GM12878 (cell line): Measurements from ENCODE around the gene KLF3. TPM values are rescaled to one million over a fixed set of nuclear protein-coding genes. Genes with fewer than 3 reads are reported as not detected.

Experiments used
- ATAC-seq: fragments of 200-7000 bp; cut with Tn5 transposase; 3 replicates; pipeline ENCODE4 v1.9.1; 2020; ENCODE audit warnings: mild to moderate bottlenecking, moderate library complexity
- BruUV-seq: library from RNA; stranded (reverse); fragments of 400-500 nt; replicated peaks from 2 replicates; lab custom pipeline; 2021; lab: Mats Ljungman, UMichigan
- CTCF ChIA-PET: fragments of 300-600 bp; sonication (Branson Sonifier 250); formaldehyde crosslinking; extraction: SDS; loops from one replicate; lab custom pipeline; 2021; ENCODE audit warnings: inconsistent platforms; lab: Yijun Ruan, JAX
- POLR2A ChIA-PET: fragments of 350-600 bp; formaldehyde crosslinking; extraction: SDS; loops from one replicate; lab custom pipeline; 2021; ENCODE audit warnings: inconsistent platforms; lab: Charles Lee
- RAD21 ChIA-PET: fragments of 300-600 bp; sonication (Branson Sonifier 250); formaldehyde crosslinking; loops from one replicate; lab custom pipeline; 2023; ENCODE audit warnings: antibody characterized with exemption; ENCODE audit not compliant: unreplicated experiment; lab: Charles Lee
- SMC1A ChIA-PET: fragments of 300-600 bp; sonication (Branson Sonifier 250); formaldehyde crosslinking; loops from one replicate; lab custom pipeline; 2023; ENCODE audit not compliant: unreplicated experiment, uncharacterized antibody; lab: Charles Lee
- DNase-seq: peaks from one replicate; pipeline ENCODE4 v3.0.0-alpha.2; 2011; ENCODE audit warnings: low read depth, low spot score
- FAIRE-seq: peaks from 3 replicates; lab custom pipeline; 2011; peaks lifted over from hg19 to GRCh38; lab: Jason Lieb, UNC
- H2AFZ ChIP-seq: 2 replicates; pipeline ENCODE4 v1.6.0; 2011; ENCODE audit warnings: low read depth, low read length, control low read depth; ENCODE audit not compliant: control insufficient read depth
- H3K27ac ChIP-seq: 2 replicates; pipeline ENCODE4 v1.5.1; 2011; ENCODE audit warnings: control low read depth; ENCODE audit not compliant: control insufficient read depth, insufficient read depth
- H3K27me3 ChIP-seq, 2 experiments: replicated peaks in 1 of 2; 2 replicates each; pipeline versions ENCODE4 v1.6.0 to v1.6.1; 2011; ENCODE audit warnings: low read length in 1 of 2; ENCODE audit not compliant: control insufficient read depth in 2 of 2, insufficient read depth in 2 of 2
- H3K36me3 ChIP-seq, 2 experiments: 2 replicates each; pipeline ENCODE4 v1.5.1; 2011; ENCODE audit warnings: low read length in 1 of 2; ENCODE audit not compliant: control insufficient read depth in 2 of 2, insufficient read depth in 2 of 2
- H3K4me1 ChIP-seq: 2 replicates; pipeline ENCODE4 v1.6.1; 2011; ENCODE audit warnings: mild to moderate bottlenecking, low read length, moderate library complexity, mixed read lengths; ENCODE audit not compliant: control insufficient read depth, insufficient read depth
- H3K4me2 ChIP-seq: 2 replicates; pipeline ENCODE4 v1.6.0; 2011; ENCODE audit warnings: control low read depth; ENCODE audit not compliant: control insufficient read depth, insufficient read depth
- H3K4me3 ChIP-seq: fragments of 200-600 bp; sonication (generic); 2 replicates; pipeline ENCODE4 v1.5.1; 2016
- H3K79me2 ChIP-seq: 2 replicates; pipeline ENCODE4 v1.6.0; 2011; ENCODE audit warnings: low read length; ENCODE audit not compliant: control insufficient read depth, insufficient read depth
- H3K9ac ChIP-seq: 2 replicates; pipeline ENCODE4 v1.8.0; 2011; ENCODE audit warnings: low read length, control low read depth, mixed read lengths; ENCODE audit not compliant: control insufficient read depth, insufficient read depth
- H3K9me3 ChIP-seq: replicated peaks from 3 replicates; pipeline ENCODE4 v1.5.1; 2011; ENCODE audit warnings: mild to moderate bottlenecking, low read length; ENCODE audit not compliant: control insufficient read depth, insufficient read depth
- H4K20me1 ChIP-seq: 2 replicates; pipeline ENCODE4 v1.6.0; 2011; ENCODE audit not compliant: control insufficient read depth, insufficient read depth
- CEBPB ChIP-seq, 2 experiments: fragments of 150-350 bp in 1 of 2; IDR thresholded peaks; 2 replicates each; pipeline ENCODE4 v1.6.1; 2012 to 2014; ENCODE audit warnings: low read depth in 2 of 2, low read length in 2 of 2, borderline replicate concordance in 1 of 2, inconsistent platforms in 1 of 2
- EED ChIP-seq: sonication (generic); IDR thresholded peaks from 2 replicates; pipeline ENCODE4 v1.6.1; 2016; ENCODE audit warnings: antibody characterized with exemption, low read depth
- EZH2 ChIP-seq: IDR thresholded peaks from 2 replicates; pipeline ENCODE4 v1.6.1; 2012; ENCODE audit warnings: low read depth, mild to moderate bottlenecking, control low read depth, inconsistent platforms, low read length, borderline replicate concordance; ENCODE audit not compliant: control insufficient read depth
- GABPA ChIP-seq: IDR thresholded peaks from 2 replicates; pipeline ENCODE4 v1.6.1; 2014; ENCODE audit warnings: antibody characterized with exemption, low read depth, mild to moderate bottlenecking, inconsistent platforms
- IKZF1 ChIP-seq: fragments of 450-650 bp; conservative IDR thresholded peaks from 2 replicates; pipeline ENCODE4 v1.6.1; 2017; ENCODE audit warnings: antibody characterized with exemption, mild to moderate bottlenecking
- LARP7 ChIP-seq: fragments of 450-650 bp; IDR thresholded peaks from 2 replicates; pipeline ENCODE4 v1.6.1; 2017; ENCODE audit warnings: mild to moderate bottlenecking
- MYB ChIP-seq: fragments of 150-350 bp; IDR thresholded peaks from 2 replicates; pipeline ENCODE4 v1.6.1; 2014; ENCODE audit warnings: mild to moderate bottlenecking, low read depth, low read length, borderline replicate concordance
- RAD21 ChIP-seq: IDR thresholded peaks from 2 replicates; pipeline ENCODE4 v1.6.1; 2011; ENCODE audit warnings: mild to moderate bottlenecking, low read depth, low read length, moderate library complexity; ENCODE audit not compliant: insufficient read depth
- RB1 ChIP-seq: fragments of 450-650 bp; formaldehyde crosslinking; IDR thresholded peaks from 2 replicates; pipeline ENCODE4 v1.6.1; 2017; ENCODE audit warnings: mild to moderate bottlenecking, borderline replicate concordance
- RBBP5 ChIP-seq: fragments of 200-600 bp; sonication (generic); conservative IDR thresholded peaks from 2 replicates; pipeline ENCODE4 v1.6.1; 2016
- SRF ChIP-seq, 2 experiments: IDR thresholded peaks; 2 replicates each; pipeline ENCODE4 v1.6.1; 2011; ENCODE audit warnings: low read depth in 2 of 2, low read length in 2 of 2, mild to moderate bottlenecking in 1 of 2, moderate library complexity in 1 of 2
- TAF1 ChIP-seq: IDR thresholded peaks from 2 replicates; pipeline ENCODE4 v1.6.1; 2011; ENCODE audit warnings: mild to moderate bottlenecking, low read depth, low read length, borderline replicate concordance
- TBL1XR1 ChIP-seq: IDR thresholded peaks from 2 replicates; pipeline ENCODE4 v1.6.1; 2012; ENCODE audit warnings: low read depth, low read length, improper control_type of control experiment
- ZBTB4 ChIP-seq: fragments of 450-650 bp; formaldehyde crosslinking; IDR thresholded peaks from 2 replicates; pipeline ENCODE4 v1.4.0; 2022; ENCODE audit warnings: mild to moderate bottlenecking, moderate library complexity
- WGBS: methylation state at CpG from one replicate; pipeline ENCODE4 v1.1.6; 2016; ENCODE audit warnings: low lambda C conversion rate; ENCODE audit not compliant: insufficient replicate concordance, insufficient coverage; ENCODE audit errors: missing lambda C conversion rate; 5-methylcytosine and 5-hydroxymethylcytosine counted together
- in situ Hi-C: fragments of 300-500 bp; cut with MboI; formaldehyde crosslinking; loops from 9 replicates; pipeline ENCODE4 v1.14.3; 2018; ENCODE audit warnings: mixed read lengths
- intact Hi-C: fragments of 100-400 bp; cut with micrococcal nuclease; formaldehyde crosslinking; loops from one replicate; pipeline ENCODE4 v1.14.2; 2022; ENCODE audit not compliant: unreplicated experiment
- polyA plus RNA-seq, 11 experiments: library from polyadenylated mRNA; depleted of rRNA in 4 of 11; unstranded in 6 of 11; stranded (reverse) in 5 of 11; fragments of >200 nt; fragmentation: Nextera tagmentation in 4 of 11; fragmentation: Illumina TruSeq in 1 of 11; extraction: Ambion mirVana in 4 of 11; extraction: Trizol in 1 of 11; gene quantifications; 1 replicate in 1 of 11; 2 replicates in 10 of 11; pipeline versions ENCODE4 v1.2.1 to v1.2.3, GENCODE V29; 2011 to 2016; ENCODE audit warnings: inconsistent platforms in 2 of 11, missing spikeins in 2 of 11, low read depth in 1 of 11
- total RNA-seq, 4 experiments: library from RNA; depleted of rRNA in 3 of 4; stranded (reverse); fragments of >200 nt in 3 of 4; fragmentation: Illumina TruSeq in 1 of 4; extraction: Trizol in 1 of 4; gene quantifications; 2 replicates each; pipeline versions ENCODE4 v1.2.1 to v1.2.3, GENCODE V29; 2013 to 2021

Gene KLF3
- total and polyA plus RNA-seq, 10 of the 15 experiments (the other 5 are each of a cell fraction or from before 2014, with no cell fraction given), result 1.4 to 5.8 (median 2.1) TPM

GRCh38 chr4:38667085-38667893 is 3.3 kb downstream of the KLF3 start (continued):
- TF ChIP-seq GABPA (0 out of 2 replicates have a peak, but pooled peaks have one; percentile 44), RBBP5 (no peak), TAF1 (no peak), SRF (IDR thresholded peaks at IDR 0.05; ENCODE audit: low read depth in 2 of 2, low read length in 2 of 2) (no peak)
- TF ChIP-seq, all 136 proteins: peak for 11

- H3K36me3 ChIP-seq, result no peaks in the 10 kb centered on the region
- no peak overlapping the region for H3K4me3 ChIP-seq
- ATAC-seq (no peak), DNase-seq (no peak), FAIRE-seq (no peak)
- intact Hi-C loops, result loop anchor here (5.0 kb wide), 1 partner anchor 146 kb away; no protein-coding TSS in a partner anchor
- H3K4me1 ChIP-seq, result peaks cover 39% of the 10 kb centered on the region
- H2AFZ ChIP-seq, result no peak overlapping the region
- ChIA-PET CTCF (interaction anchor here (0.6 to 5.5 kb wide), 7 partner anchors 14 to 602 kb away, joined by 3 to 67 read pairs (median 3); no protein-coding TSS in a partner anchor), SMC1A (interaction anchor here (0.8 to 8.4 kb wide), 11 partner anchors 7 to 609 kb away, joined by 3 to 82 read pairs (median 5); no protein-coding TSS in a partner anchor), RAD21 (interaction anchor here (1.7 to 7.2 kb wide), 3 partner anchors 349 to 599 kb away, joined by 4 to 66 read pairs (median 48); no protein-coding TSS in a partner anchor), POLR2A (interaction anchor here (0.5 to 0.9 kb wide), 2 partner anchors 18 to 348 kb away, joined by 4 to 6 read pairs; no protein-coding TSS in a partner anchor)
- H3K9ac ChIP-seq, result no peak overlapping the region; the same call in 1 of the 2 replicates
- no peaks in the 10 kb centered on the region for H3K9me3 ChIP-seq
- BruUV-seq, result no TSS peak
- H4K20me1 ChIP-seq, result no peaks in the 10 kb centered on the region
- H3K4me2 ChIP-seq, result 0 out of 2 replicates have a peak overlapping the region, but pooled peaks have one; percentile 13
- no peak overlapping the region for H3K27ac ChIP-seq
- in situ Hi-C loops, result no loop called here
- H3K27me3 ChIP-seq, result peaks cover 0 to 4% of the 10 kb centered on the region in 2 experiments; a peak in 1 of 4 replicates
- 89% methylated on average over 2 of the region's 2 CpGs for WGBS
- H3K79me2 ChIP-seq, result peaks cover 76% of the 10 kb centered on the region
- TF ChIP-seq ZBTB4 (CRISPR knock-in tag) (no peak), RB1 (no peak), EZH2 (no peak), RAD21 (no peak), LARP7 (no peak), CEBPB (IDR thresholded peaks at IDR 0.05; ENCODE audit: borderline replicate concordance in 1 of 2, low read depth in 2 of 2, low read length in 2 of 2) (no peak), TBL1XR1 (no peak), MYB (no peak), IKZF1 (no peak), EED (no peak)
Measured at GRCh38 chr4:38668203-38668971, 4.4 kb downstream of the KLF3 start.
